Ascending aorta (tissue), 2 donors: Measurements from ENCODE around the gene EFTUD2. TPM values are rescaled to one million over a fixed set of nuclear protein-coding genes. Genes with fewer than 3 reads are reported as not detected.

ENCODE experiments used
- DNase-seq, 2 donors: peaks; one replicate each; pipeline ENCODE4 v3.0.0-alpha.2; 2019; ENCODE audit warnings: low spot score in 2 of 2
- H3K27ac ChIP-seq, 2 donors: fragments of 200-600 bp; sonication (generic); one replicate each; pipeline ENCODE4 v1.5.1; 2016 to 2017; ENCODE audit warnings: mild to moderate bottlenecking in 1 of 2
- H3K27me3 ChIP-seq: fragments of 200-600 bp; sonication (generic); one replicate; pipeline ENCODE4 v1.5.1; 2017
- H3K36me3 ChIP-seq, 2 donors: fragments of 200-600 bp; sonication (generic); one replicate each; pipeline ENCODE4 v1.5.1; 2016
- H3K4me1 ChIP-seq, 2 donors: fragments of 200-600 bp; sonication (generic); one replicate each; pipeline ENCODE4 v1.5.1; 2016 to 2017; ENCODE audit warnings: mild to moderate bottlenecking in 1 of 2
- H3K4me3 ChIP-seq, 2 donors: fragments of 200-600 bp; sonication (generic); one replicate each; pipeline ENCODE4 v1.5.1; 2016 to 2017; ENCODE audit warnings: mild to moderate bottlenecking in 1 of 2
- H3K9me3 ChIP-seq, 2 donors: fragments of 200-600 bp; sonication (generic); one replicate each; pipeline ENCODE4 v1.5.1; 2016
- intact Hi-C: fragments of 100-400 bp; cut with DNase I; formaldehyde crosslinking; loops from one replicate; pipeline ENCODE4 v1.15.1; 2023
- total RNA-seq: library from RNA; depleted of rRNA; stranded (reverse); fragments of >200 nt; gene quantifications from one replicate; pipeline ENCODE4 v1.1.0, GENCODE V29; 2016
- TF ChIP-seq, protein P1 (sequence below), 3 experiments: fragments of 200-600 bp in 2 of 3; fragments of 450-650 bp in 1 of 3; sonication (generic) in 2 of 3; IDR thresholded peaks; one replicate each; pipeline ENCODE4 v1.5.1; 2016 to 2019; ENCODE audit warnings: antibody characterized with exemption in 3 of 3, mild to moderate bottlenecking in 1 of 3, moderate library complexity in 1 of 3

EFTUD2 gene
- total RNA-seq, 1 donor from 2014 or later = 126 TPM

DNA sequence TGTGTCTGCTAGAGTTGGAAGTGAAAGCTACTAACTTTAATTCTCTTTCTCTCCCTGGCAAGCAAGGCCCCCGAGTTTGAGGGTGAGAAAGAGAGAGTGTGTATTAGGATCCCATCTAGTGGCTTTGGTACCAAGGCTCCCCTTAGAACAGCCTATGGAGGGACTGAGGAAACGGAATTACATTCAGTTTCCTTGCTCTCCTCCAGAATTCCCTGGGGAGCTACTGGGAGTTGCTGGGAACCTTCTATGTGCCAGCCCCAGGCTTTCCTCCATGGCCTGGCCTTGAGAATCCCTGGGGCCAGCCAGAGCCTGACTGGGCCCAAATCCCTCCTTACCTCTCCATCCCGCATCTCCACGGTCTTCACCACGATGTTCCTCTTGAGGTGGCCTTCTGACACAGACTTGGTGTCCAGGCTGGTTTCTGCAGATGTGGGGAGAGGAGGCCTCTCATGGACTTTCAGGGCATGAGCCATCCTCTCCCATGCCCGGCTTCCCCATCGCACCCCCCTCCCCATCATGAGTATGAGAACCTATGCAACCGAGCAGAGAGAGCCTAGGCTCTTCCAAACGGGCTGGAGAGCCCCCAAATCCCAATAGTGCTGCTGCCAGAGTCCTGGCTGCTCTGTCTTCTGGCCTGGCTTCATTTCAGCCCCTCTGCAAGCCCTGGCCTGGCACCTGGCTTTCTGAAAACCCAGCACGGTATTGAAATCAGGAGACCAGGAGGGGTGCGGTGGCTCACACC lies 8.7 kb upstream of the EFTUD2 start:
- H3K27me3 ChIP-seq = no peaks in the 10 kb centered on the region
- intact Hi-C loops = no loop called here

DNA sequence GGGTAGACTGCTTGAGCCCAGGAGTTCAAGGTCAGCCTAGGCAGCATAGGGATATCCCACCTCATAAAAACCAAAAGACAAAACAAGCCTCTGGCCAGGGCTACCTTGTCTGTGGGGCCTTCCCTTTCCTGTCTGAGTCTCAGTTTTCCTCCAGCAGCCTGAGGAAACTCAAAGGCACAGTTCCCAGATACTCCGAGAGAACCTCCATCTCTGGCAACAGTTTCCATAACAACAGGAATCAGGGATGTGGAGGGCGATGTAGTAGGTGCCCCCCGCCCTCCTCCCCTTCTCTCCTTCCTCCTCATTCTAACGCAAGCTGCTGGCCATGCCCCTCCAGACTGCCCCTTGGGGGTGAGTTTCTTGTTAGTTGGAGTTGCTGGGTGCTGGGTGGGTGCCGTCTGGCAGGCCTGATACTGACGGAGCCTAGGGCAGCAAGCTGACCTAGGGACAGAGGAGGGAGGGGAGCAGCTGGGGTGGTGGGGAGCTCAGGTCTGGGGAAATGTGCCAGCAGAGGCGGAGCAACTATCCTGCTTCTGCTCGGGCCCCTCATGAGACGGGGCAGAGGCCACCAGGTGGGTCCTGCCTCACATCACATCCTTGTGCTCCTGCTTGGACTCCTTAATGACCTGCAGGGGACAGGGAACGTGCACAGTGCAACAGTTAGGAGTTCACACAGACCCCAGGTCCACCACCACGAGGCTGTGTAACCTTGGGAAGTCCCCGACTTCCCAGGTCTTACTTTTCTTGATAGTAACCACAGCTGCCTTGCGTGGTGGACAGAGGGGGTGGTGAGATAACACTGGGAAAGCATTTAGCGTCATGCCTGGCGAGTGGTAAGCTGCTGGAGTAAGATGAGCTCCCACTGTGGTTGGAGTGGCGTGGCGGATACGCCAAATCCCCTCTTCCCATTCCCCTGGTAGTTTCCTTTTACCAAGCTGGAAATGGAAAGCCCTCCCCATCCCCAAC lies 7.8 kb upstream of the EFTUD2 start:
- no peak for DNase-seq
- H3K4me1 ChIP-seq = peaks cover 0 to 3% of the 10 kb centered on the region in 2 donors
- no peak overlapping the region for H3K4me3 ChIP-seq
- no peaks in the 10 kb centered on the region for H3K27me3 ChIP-seq
- intact Hi-C loops = no loop called here
- TF ChIP-seq, protein P1, sequence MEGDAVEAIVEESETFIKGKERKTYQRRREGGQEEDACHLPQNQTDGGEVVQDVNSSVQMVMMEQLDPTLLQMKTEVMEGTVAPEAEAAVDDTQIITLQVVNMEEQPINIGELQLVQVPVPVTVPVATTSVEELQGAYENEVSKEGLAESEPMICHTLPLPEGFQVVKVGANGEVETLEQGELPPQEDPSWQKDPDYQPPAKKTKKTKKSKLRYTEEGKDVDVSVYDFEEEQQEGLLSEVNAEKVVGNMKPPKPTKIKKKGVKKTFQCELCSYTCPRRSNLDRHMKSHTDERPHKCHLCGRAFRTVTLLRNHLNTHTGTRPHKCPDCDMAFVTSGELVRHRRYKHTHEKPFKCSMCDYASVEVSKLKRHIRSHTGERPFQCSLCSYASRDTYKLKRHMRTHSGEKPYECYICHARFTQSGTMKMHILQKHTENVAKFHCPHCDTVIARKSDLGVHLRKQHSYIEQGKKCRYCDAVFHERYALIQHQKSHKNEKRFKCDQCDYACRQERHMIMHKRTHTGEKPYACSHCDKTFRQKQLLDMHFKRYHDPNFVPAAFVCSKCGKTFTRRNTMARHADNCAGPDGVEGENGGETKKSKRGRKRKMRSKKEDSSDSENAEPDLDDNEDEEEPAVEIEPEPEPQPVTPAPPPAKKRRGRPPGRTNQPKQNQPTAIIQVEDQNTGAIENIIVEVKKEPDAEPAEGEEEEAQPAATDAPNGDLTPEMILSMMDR (IDR thresholded peaks at IDR 0.05) = no peak
- H3K27ac ChIP-seq = no peak overlapping the region
- H3K36me3 ChIP-seq = no peaks in the 10 kb centered on the region
- no peaks in the 10 kb centered on the region for H3K9me3 ChIP-seq

More for the DNA sequence above, 8.7 kb upstream of the EFTUD2 start:
- TF ChIP-seq, protein P1 (IDR thresholded peaks at IDR 0.05) = no peak
- Histone ChIP-seq H3K27ac (no peak overlapping the region), H3K4me3 (no peak overlapping the region), H3K36me3 (no peaks in the 10 kb centered on the region), H3K4me1 (peaks cover 0 to 3% of the 10 kb centered on the region in 2 donors), H3K9me3 (no peaks in the 10 kb centered on the region)
- no peak for DNase-seq

DNA sequence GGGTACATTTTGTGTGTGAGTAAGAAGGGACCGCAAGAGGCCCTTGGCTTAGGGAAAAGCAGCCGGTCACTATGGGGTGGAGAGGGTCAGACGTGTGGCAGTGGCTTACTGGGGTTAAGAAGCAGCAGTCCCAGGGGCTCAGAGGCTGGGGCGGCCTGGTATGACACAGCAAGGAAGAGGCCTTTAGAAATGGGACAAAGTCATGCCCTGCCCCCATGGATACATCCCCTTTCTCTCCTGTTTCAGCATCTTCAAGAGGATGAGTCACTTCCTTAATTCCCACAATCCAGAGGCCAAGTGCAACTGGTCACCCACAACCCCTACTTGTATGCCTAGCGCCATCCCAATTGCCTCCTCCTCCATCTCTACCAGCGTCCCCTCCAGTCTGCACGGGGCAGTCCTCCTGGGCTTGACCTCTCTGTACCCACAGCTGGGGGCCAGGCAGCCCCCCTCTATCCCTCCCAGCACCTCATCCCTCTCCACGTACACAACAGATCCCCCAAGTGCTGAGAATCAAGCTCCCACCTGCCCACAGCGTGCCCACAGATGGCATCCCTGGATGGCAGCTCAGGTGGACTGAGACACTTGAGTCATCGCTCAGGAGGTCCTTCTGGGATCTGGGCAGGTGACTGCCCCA lies 6.9 kb upstream of the EFTUD2 start:
- Histone ChIP-seq H3K27ac (no peak overlapping the region), H3K9me3 (no peaks in the 10 kb centered on the region), H3K36me3 (no peaks in the 10 kb centered on the region), H3K4me3 (no peak overlapping the region), H3K4me1 (no peaks in the 10 kb centered on the region), H3K27me3 (no peaks in the 10 kb centered on the region)
- TF ChIP-seq, protein P1 (IDR thresholded peaks at IDR 0.05) = no peak
- DNase-seq = no peak
- intact Hi-C loops = no loop called here

DNA sequence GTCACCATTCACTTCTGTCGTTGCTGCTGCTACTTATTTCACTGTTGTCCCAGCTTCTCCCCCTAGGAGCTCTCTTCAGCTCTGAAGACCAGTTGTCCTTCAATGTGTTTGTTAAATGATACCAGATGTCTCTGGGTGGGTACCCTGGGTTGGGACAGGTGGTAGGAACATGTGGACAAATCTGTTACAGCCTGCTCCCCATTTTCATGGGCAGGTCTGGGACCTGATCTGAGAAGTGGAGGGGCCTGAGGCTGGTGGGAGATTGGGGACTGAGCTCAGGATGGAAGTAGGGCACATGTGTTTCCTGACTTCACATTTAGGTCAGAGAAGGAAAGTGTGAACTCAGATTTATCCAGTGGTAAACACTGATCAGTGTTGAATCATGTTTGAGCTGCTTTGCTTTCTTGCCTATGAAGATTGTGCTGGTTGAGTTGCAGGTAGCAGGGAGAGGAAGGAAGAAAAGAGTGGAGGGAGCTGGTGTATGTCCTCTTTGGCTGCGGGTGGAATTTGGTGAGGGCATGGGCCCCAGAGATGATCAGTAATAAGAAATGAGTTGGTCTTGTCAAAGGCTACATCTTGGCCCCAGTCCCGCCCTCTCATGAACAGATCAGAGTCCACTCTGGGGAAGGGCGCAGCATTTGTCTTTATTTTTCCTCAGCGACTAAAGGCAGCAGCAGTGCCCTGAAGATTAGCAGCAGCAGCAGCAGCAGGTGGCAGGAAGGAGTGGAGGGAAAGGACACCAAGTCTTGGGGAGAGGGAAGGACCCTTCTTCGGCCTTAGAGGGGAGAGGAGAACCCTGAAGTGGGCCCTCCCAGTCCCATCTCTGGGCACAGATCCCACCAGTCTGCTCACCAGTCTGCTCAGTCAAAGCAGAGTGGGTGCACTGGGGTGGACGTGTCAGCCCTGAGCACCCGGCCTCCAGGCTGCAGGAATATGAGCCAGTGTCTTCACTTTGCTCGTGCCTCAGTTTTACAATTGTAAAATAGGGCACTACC lies 6.1 kb upstream of the EFTUD2 start:
- H3K36me3 ChIP-seq = no peaks in the 10 kb centered on the region
- no peaks in the 10 kb centered on the region for H3K4me1 ChIP-seq
- no peaks in the 10 kb centered on the region for H3K9me3 ChIP-seq
- no peak overlapping the region for H3K4me3 ChIP-seq
- intact Hi-C loops = no loop called here
- H3K27me3 ChIP-seq = no peaks in the 10 kb centered on the region
- TF ChIP-seq, protein P1 (IDR thresholded peaks at IDR 0.05) = no peak
- H3K27ac ChIP-seq = no peak overlapping the region
- DNase-seq = no peak
